GM12878 (cell line): ENCODE data around the gene GYS2. TPM values are rescaled to one million over a fixed set of nuclear protein-coding genes. Genes with fewer than 3 reads are reported as not detected.

Experiments used
- ATAC-seq: fragments of 200-7000 bp; cut with Tn5 transposase; 3 replicates; pipeline ENCODE4 v1.9.1; 2020; ENCODE audit warnings: mild to moderate bottlenecking, moderate library complexity
- BruUV-seq: library from RNA; stranded (reverse); fragments of 400-500 nt; replicated peaks from 2 replicates; lab custom pipeline; 2021; lab: Mats Ljungman, UMichigan
- CTCF ChIA-PET: fragments of 300-600 bp; sonication (Branson Sonifier 250); formaldehyde crosslinking; extraction: SDS; loops from one replicate; lab custom pipeline; 2021; ENCODE audit warnings: inconsistent platforms; lab: Yijun Ruan, JAX
- POLR2A ChIA-PET: fragments of 350-600 bp; formaldehyde crosslinking; extraction: SDS; loops from one replicate; lab custom pipeline; 2021; ENCODE audit warnings: inconsistent platforms; lab: Charles Lee
- RAD21 ChIA-PET: fragments of 300-600 bp; sonication (Branson Sonifier 250); formaldehyde crosslinking; loops from one replicate; lab custom pipeline; 2023; ENCODE audit warnings: antibody characterized with exemption; ENCODE audit not compliant: unreplicated experiment; lab: Charles Lee
- SMC1A ChIA-PET: fragments of 300-600 bp; sonication (Branson Sonifier 250); formaldehyde crosslinking; loops from one replicate; lab custom pipeline; 2023; ENCODE audit not compliant: unreplicated experiment, uncharacterized antibody; lab: Charles Lee
- DNase-seq: peaks from one replicate; pipeline ENCODE4 v3.0.0-alpha.2; 2011; ENCODE audit warnings: low read depth, low spot score
- FAIRE-seq: peaks from 3 replicates; lab custom pipeline; 2011; peaks lifted over from hg19 to GRCh38; lab: Jason Lieb, UNC
- H2AFZ ChIP-seq: 2 replicates; pipeline ENCODE4 v1.6.0; 2011; ENCODE audit warnings: low read depth, low read length, control low read depth; ENCODE audit not compliant: control insufficient read depth
- H3K27ac ChIP-seq: 2 replicates; pipeline ENCODE4 v1.5.1; 2011; ENCODE audit warnings: control low read depth; ENCODE audit not compliant: control insufficient read depth, insufficient read depth
- H3K27me3 ChIP-seq, 2 experiments: replicated peaks in 1 of 2; 2 replicates each; pipeline versions ENCODE4 v1.6.0 to v1.6.1; 2011; ENCODE audit warnings: low read length in 1 of 2; ENCODE audit not compliant: control insufficient read depth in 2 of 2, insufficient read depth in 2 of 2
- H3K36me3 ChIP-seq, 2 experiments: 2 replicates each; pipeline ENCODE4 v1.5.1; 2011; ENCODE audit warnings: low read length in 1 of 2; ENCODE audit not compliant: control insufficient read depth in 2 of 2, insufficient read depth in 2 of 2
- H3K4me1 ChIP-seq: 2 replicates; pipeline ENCODE4 v1.6.1; 2011; ENCODE audit warnings: mild to moderate bottlenecking, low read length, moderate library complexity, mixed read lengths; ENCODE audit not compliant: control insufficient read depth, insufficient read depth
- H3K4me2 ChIP-seq: 2 replicates; pipeline ENCODE4 v1.6.0; 2011; ENCODE audit warnings: control low read depth; ENCODE audit not compliant: control insufficient read depth, insufficient read depth
- H3K4me3 ChIP-seq: fragments of 200-600 bp; sonication (generic); 2 replicates; pipeline ENCODE4 v1.5.1; 2016
- H3K79me2 ChIP-seq: 2 replicates; pipeline ENCODE4 v1.6.0; 2011; ENCODE audit warnings: low read length; ENCODE audit not compliant: control insufficient read depth, insufficient read depth
- H3K9ac ChIP-seq: 2 replicates; pipeline ENCODE4 v1.8.0; 2011; ENCODE audit warnings: low read length, control low read depth, mixed read lengths; ENCODE audit not compliant: control insufficient read depth, insufficient read depth
- H3K9me3 ChIP-seq: replicated peaks from 3 replicates; pipeline ENCODE4 v1.5.1; 2011; ENCODE audit warnings: mild to moderate bottlenecking, low read length; ENCODE audit not compliant: control insufficient read depth, insufficient read depth
- H4K20me1 ChIP-seq: 2 replicates; pipeline ENCODE4 v1.6.0; 2011; ENCODE audit not compliant: control insufficient read depth, insufficient read depth
- EED ChIP-seq: sonication (generic); IDR thresholded peaks from 2 replicates; pipeline ENCODE4 v1.6.1; 2016; ENCODE audit warnings: antibody characterized with exemption, low read depth
- JUNB ChIP-seq: IDR thresholded peaks from 2 replicates; pipeline ENCODE4 v1.6.1; 2016; ENCODE audit warnings: antibody characterized with exemption, mild to moderate bottlenecking
- LARP7 ChIP-seq: fragments of 450-650 bp; IDR thresholded peaks from 2 replicates; pipeline ENCODE4 v1.6.1; 2017; ENCODE audit warnings: mild to moderate bottlenecking
- MYB ChIP-seq: fragments of 150-350 bp; IDR thresholded peaks from 2 replicates; pipeline ENCODE4 v1.6.1; 2014; ENCODE audit warnings: mild to moderate bottlenecking, low read depth, low read length, borderline replicate concordance
- NR2C1 ChIP-seq: fragments of 450-650 bp; IDR thresholded peaks from 2 replicates; pipeline ENCODE4 v1.6.1; 2017; ENCODE audit warnings: antibody characterized with exemption, mild to moderate bottlenecking, moderate library complexity
- PBX3 ChIP-seq: IDR thresholded peaks from 2 replicates; pipeline ENCODE4 v1.6.1; 2011; ENCODE audit warnings: mild to moderate bottlenecking, low read depth, low read length, moderate library complexity; ENCODE audit not compliant: insufficient replicate concordance
- POLR2A ChIP-seq: IDR thresholded peaks from 2 replicates; pipeline ENCODE4 v1.6.1; 2011; ENCODE audit warnings: low read depth, mild to moderate bottlenecking, low read length
- POLR2AphosphoS5 ChIP-seq: IDR thresholded peaks from 2 replicates; pipeline ENCODE4 v1.6.1; 2011; ENCODE audit warnings: mild to moderate bottlenecking, low read length, inconsistent platforms
- SMC3 ChIP-seq: IDR thresholded peaks from 2 replicates; pipeline ENCODE4 v1.6.1; 2011; ENCODE audit warnings: low read length, improper control_type of control experiment, borderline replicate concordance
- STAT1 ChIP-seq: fragments of 450-650 bp; conservative IDR thresholded peaks from 2 replicates; pipeline ENCODE4 v1.6.1; 2014; ENCODE audit warnings: antibody characterized with exemption, mild to moderate bottlenecking
- SUZ12 ChIP-seq: fragments of 200-600 bp; sonication (generic); IDR thresholded peaks from one replicate; pipeline ENCODE4 v1.6.1; 2018; ENCODE audit warnings: antibody characterized with exemption, mild to moderate bottlenecking; ENCODE audit not compliant: unreplicated experiment
- WRNIP1 ChIP-seq: IDR thresholded peaks from 2 replicates; pipeline ENCODE4 v1.6.1; 2011; ENCODE audit warnings: low read depth, low read length, improper control_type of control experiment, borderline replicate concordance
- ZNF24 ChIP-seq: fragments of 450-650 bp; IDR thresholded peaks from 2 replicates; pipeline ENCODE4 v1.6.1; 2017; ENCODE audit warnings: antibody characterized with exemption, mild to moderate bottlenecking
- WGBS: methylation state at CpG from one replicate; pipeline ENCODE4 v1.1.6; 2016; ENCODE audit warnings: low lambda C conversion rate; ENCODE audit not compliant: insufficient replicate concordance, insufficient coverage; ENCODE audit errors: missing lambda C conversion rate; 5-methylcytosine and 5-hydroxymethylcytosine counted together
- in situ Hi-C: fragments of 300-500 bp; cut with MboI; formaldehyde crosslinking; loops from 9 replicates; pipeline ENCODE4 v1.14.3; 2018; ENCODE audit warnings: mixed read lengths
- intact Hi-C: fragments of 100-400 bp; cut with micrococcal nuclease; formaldehyde crosslinking; loops from one replicate; pipeline ENCODE4 v1.14.2; 2022; ENCODE audit not compliant: unreplicated experiment
- polyA plus RNA-seq, 11 experiments: library from polyadenylated mRNA; depleted of rRNA in 4 of 11; unstranded in 6 of 11; stranded (reverse) in 5 of 11; fragments of >200 nt; fragmentation: Nextera tagmentation in 4 of 11; fragmentation: Illumina TruSeq in 1 of 11; extraction: Ambion mirVana in 4 of 11; extraction: Trizol in 1 of 11; gene quantifications; 1 replicate in 1 of 11; 2 replicates in 10 of 11; pipeline versions ENCODE4 v1.2.1 to v1.2.3, GENCODE V29; 2011 to 2016; ENCODE audit warnings: inconsistent platforms in 2 of 11, missing spikeins in 2 of 11, low read depth in 1 of 11
- total RNA-seq, 4 experiments: library from RNA; depleted of rRNA in 3 of 4; stranded (reverse); fragments of >200 nt in 3 of 4; fragmentation: Illumina TruSeq in 1 of 4; extraction: Trizol in 1 of 4; gene quantifications; 2 replicates each; pipeline versions ENCODE4 v1.2.1 to v1.2.3, GENCODE V29; 2013 to 2021
- TF ChIP-seq, protein P1 (sequence below): fragments of 450-650 bp; IDR thresholded peaks from 2 replicates; pipeline ENCODE4 v1.6.1; 2016; ENCODE audit warnings: mild to moderate bottlenecking
- TF ChIP-seq, protein P2 (sequence below): IDR thresholded peaks from 2 replicates; pipeline ENCODE4 v1.6.1; 2012; ENCODE audit warnings: low read depth, low read length, improper control_type of control experiment

GYS2 gene
- total and polyA plus RNA-seq, 10 of the 15 experiments (the other 5 are each of a cell fraction or from before 2014, with no cell fraction given): not detected

GRCh38 chr12:21528953-21529352 is 75.7 kb downstream of the GYS2 start:
- ATAC-seq: no peak
- Histone ChIP-seq H3K4me2 (no peak overlapping the region), H2AFZ (no peak overlapping the region), H3K27ac (no peak overlapping the region), H3K9ac (no peak overlapping the region), H3K27me3 (peaks cover 1 to 8% of the 10 kb centered on the region in 2 experiments; a peak in 3 of 4 replicates), H3K9me3 (no peaks in the 10 kb centered on the region; the same call in 2 of the 3 replicates), H3K4me3 (no peak overlapping the region), H3K4me1 (no peaks in the 10 kb centered on the region), H4K20me1 (no peaks in the 10 kb centered on the region), H3K79me2 (no peaks in the 10 kb centered on the region), H3K36me3 (no peaks in the 10 kb centered on the region)
- intact Hi-C loops (no loop called here), in situ Hi-C loops (no loop called here)
- SMC1A ChIA-PET: no interaction called here
- WGBS: 85% methylated on average over 5 of the region's 5 CpGs
- FAIRE-seq: no peak
- no peak for DNase-seq
- RAD21 ChIA-PET: no interaction called here
- POLR2A ChIA-PET: no interaction called here
- no TSS peak for BruUV-seq
- CTCF ChIA-PET: no interaction called here
- no peak for TF ChIP-seq MYB
- no peak for TF ChIP-seq SUZ12
- no peak for TF ChIP-seq SMC3
- no peak for TF ChIP-seq EED
- no peak for TF ChIP-seq ZNF24
- TF ChIP-seq NR2C1: no peak
- TF ChIP-seq JUNB: no peak
- TF ChIP-seq PBX3: no peak
- TF ChIP-seq, protein P1, sequence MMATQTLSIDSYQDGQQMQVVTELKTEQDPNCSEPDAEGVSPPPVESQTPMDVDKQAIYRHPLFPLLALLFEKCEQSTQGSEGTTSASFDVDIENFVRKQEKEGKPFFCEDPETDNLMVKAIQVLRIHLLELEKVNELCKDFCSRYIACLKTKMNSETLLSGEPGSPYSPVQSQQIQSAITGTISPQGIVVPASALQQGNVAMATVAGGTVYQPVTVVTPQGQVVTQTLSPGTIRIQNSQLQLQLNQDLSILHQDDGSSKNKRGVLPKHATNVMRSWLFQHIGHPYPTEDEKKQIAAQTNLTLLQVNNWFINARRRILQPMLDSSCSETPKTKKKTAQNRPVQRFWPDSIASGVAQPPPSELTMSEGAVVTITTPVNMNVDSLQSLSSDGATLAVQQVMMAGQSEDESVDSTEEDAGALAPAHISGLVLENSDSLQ: no peak
- no peak for TF ChIP-seq STAT1
- no peak for TF ChIP-seq POLR2AphosphoS5
- TF ChIP-seq, protein P2, sequence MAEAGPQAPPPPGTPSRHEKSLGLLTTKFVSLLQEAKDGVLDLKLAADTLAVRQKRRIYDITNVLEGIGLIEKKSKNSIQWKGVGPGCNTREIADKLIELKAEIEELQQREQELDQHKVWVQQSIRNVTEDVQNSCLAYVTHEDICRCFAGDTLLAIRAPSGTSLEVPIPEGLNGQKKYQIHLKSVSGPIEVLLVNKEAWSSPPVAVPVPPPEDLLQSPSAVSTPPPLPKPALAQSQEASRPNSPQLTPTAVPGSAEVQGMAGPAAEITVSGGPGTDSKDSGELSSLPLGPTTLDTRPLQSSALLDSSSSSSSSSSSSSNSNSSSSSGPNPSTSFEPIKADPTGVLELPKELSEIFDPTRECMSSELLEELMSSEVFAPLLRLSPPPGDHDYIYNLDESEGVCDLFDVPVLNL: no peak
- no peak for TF ChIP-seq POLR2A
- no peak for TF ChIP-seq LARP7
- no peak for TF ChIP-seq WRNIP1
